ENCODE data around the gene LRRC25. TPM values are rescaled to one million over a fixed set of nuclear protein-coding genes. Genes with fewer than 3 reads are reported as not detected.

LRRC25 gene
- total and polyA plus RNA-seq, 10 of the 15 experiments (the other 5 are each of a cell fraction or from before 2014, with no cell fraction given): 0.38 to 2.9 (median 1.2) TPM

DNA sequence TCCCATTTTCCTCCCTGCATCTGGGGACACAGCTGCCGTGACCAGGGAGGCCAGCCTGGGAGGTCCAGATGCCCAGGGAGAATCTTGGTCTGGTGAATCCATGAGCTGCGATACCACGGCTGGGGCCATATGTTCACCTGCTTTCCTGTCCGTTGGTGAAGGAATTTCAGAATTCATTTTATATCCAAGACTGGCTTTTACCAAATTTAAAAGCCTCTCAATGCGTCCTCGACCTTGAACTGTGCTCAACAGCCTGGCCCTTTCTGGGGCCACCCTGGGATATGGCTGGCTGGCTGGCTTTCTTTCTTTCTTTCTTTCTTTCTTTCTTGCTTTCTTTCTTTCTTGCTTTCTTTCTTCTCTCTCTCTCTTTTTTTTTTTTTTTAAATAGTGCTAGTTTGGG, 33.6 kb downstream of the LRRC25 start (continued):
- TF ChIP-seq, protein P1, sequence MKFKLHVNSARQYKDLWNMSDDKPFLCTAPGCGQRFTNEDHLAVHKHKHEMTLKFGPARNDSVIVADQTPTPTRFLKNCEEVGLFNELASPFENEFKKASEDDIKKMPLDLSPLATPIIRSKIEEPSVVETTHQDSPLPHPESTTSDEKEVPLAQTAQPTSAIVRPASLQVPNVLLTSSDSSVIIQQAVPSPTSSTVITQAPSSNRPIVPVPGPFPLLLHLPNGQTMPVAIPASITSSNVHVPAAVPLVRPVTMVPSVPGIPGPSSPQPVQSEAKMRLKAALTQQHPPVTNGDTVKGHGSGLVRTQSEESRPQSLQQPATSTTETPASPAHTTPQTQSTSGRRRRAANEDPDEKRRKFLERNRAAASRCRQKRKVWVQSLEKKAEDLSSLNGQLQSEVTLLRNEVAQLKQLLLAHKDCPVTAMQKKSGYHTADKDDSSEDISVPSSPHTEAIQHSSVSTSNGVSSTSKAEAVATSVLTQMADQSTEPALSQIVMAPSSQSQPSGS (IDR thresholded peaks at IDR 0.05; ENCODE audit: low read length): no peak
- TF ChIP-seq, protein P2, sequence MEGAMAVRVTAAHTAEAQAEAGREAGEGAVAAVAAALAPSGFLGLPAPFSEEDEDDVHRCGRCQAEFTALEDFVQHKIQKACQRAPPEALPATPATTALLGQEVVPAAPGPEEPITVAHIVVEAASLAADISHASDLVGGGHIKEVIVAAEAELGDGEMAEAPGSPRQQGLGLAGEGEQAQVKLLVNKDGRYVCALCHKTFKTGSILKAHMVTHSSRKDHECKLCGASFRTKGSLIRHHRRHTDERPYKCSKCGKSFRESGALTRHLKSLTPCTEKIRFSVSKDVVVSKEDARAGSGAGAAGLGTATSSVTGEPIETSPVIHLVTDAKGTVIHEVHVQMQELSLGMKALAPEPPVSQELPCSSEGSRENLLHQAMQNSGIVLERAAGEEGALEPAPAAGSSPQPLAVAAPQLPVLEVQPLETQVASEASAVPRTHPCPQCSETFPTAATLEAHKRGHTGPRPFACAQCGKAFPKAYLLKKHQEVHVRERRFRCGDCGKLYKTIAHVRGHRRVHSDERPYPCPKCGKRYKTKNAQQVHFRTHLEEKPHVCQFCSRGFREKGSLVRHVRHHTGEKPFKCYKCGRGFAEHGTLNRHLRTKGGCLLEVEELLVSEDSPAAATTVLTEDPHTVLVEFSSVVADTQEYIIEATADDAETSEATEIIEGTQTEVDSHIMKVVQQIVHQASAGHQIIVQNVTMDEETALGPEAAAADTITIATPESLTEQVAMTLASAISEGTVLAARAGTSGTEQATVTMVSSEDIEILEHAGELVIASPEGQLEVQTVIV (IDR thresholded peaks at IDR 0.05; ENCODE audit: borderline replicate concordance, partially characterized antibody): no peak
- TF ChIP-seq SMARCA5 (IDR thresholded peaks at IDR 0.05) (no peak), HDAC2 (IDR thresholded peaks at IDR 0.05) (no peak), EP300 (IDR thresholded peaks at IDR 0.05; ENCODE audit: borderline replicate concordance in 1 of 2, control insufficient read depth in 1 of 2, low read depth in 2 of 2, low read length in 2 of 2) (no peak), SUPT20H (IDR thresholded peaks at IDR 0.05; ENCODE audit: borderline replicate concordance, control insufficient read depth, low read depth, low read length) (no peak), JUND (IDR thresholded peaks at IDR 0.05; ENCODE audit: low read depth, low read length) (no peak), BCL11A (IDR thresholded peaks at IDR 0.05; ENCODE audit: low read depth, low read length) (no peak), BACH1 (IDR thresholded peaks at IDR 0.05; ENCODE audit: borderline replicate concordance) (no peak)
- TF ChIP-seq, protein P3, sequence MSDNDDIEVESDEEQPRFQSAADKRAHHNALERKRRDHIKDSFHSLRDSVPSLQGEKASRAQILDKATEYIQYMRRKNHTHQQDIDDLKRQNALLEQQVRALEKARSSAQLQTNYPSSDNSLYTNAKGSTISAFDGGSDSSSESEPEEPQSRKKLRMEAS (IDR thresholded peaks at IDR 0.05; ENCODE audit: low read depth, low read length): no peak
- TF ChIP-seq, protein P4, sequence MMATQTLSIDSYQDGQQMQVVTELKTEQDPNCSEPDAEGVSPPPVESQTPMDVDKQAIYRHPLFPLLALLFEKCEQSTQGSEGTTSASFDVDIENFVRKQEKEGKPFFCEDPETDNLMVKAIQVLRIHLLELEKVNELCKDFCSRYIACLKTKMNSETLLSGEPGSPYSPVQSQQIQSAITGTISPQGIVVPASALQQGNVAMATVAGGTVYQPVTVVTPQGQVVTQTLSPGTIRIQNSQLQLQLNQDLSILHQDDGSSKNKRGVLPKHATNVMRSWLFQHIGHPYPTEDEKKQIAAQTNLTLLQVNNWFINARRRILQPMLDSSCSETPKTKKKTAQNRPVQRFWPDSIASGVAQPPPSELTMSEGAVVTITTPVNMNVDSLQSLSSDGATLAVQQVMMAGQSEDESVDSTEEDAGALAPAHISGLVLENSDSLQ (IDR thresholded peaks at IDR 0.05): no peak
